Fibroblast of lung (primary cell): ENCODE data around the gene CCDC60. TPM values are rescaled to one million over a fixed set of nuclear protein-coding genes. Genes with fewer than 3 reads are reported as not detected.

Experiments
- DNase-seq, 2 donors: peaks; one replicate each; pipeline versions ENCODE4 v3.0.0 to v3.0.0-alpha.2; 2010; ENCODE audit warnings: low read depth in 2 of 2
- H2AFZ ChIP-seq: 2 replicates; pipeline ENCODE4 v1.5.1; 2012; ENCODE audit warnings: low read length, control low read depth, inconsistent platforms
- H3K27ac ChIP-seq: 2 replicates; pipeline ENCODE4 v1.5.1; 2011; ENCODE audit warnings: low read length, control low read depth; ENCODE audit not compliant: insufficient read depth
- H3K27me3 ChIP-seq: 2 replicates; pipeline ENCODE4 v1.5.1; 2011; ENCODE audit warnings: mild to moderate bottlenecking, low read length; ENCODE audit not compliant: control insufficient read depth, insufficient read depth
- H3K36me3 ChIP-seq: 2 replicates; pipeline ENCODE4 v1.5.1; 2011; ENCODE audit warnings: low read length; ENCODE audit not compliant: control insufficient read depth, insufficient read depth
- H3K4me1 ChIP-seq: 2 replicates; pipeline ENCODE4 v1.5.1; 2011; ENCODE audit warnings: low read length; ENCODE audit not compliant: control insufficient read depth, insufficient read depth; ENCODE audit errors: extremely low read depth
- H3K4me2 ChIP-seq: 2 replicates; pipeline ENCODE4 v1.5.1; 2011; ENCODE audit warnings: low read length, control low read depth; ENCODE audit not compliant: insufficient read depth; ENCODE audit errors: extremely low read depth
- H3K4me3 ChIP-seq, 4 experiments: fragments of 200-600 bp in 1 of 4; sonication (generic) in 1 of 4; replicated peaks in 1 of 4; 2 replicates each; pipeline ENCODE4 v1.5.1; 2011 to 2016; ENCODE audit warnings: low read length in 4 of 4, low read depth in 3 of 4, mild to moderate bottlenecking in 3 of 4, control low read depth in 2 of 4, inconsistent platforms in 1 of 4, mixed read lengths in 1 of 4; ENCODE audit not compliant: insufficient read depth in 1 of 4; ENCODE audit errors: control extremely low read depth in 1 of 4
- H3K79me2 ChIP-seq: 2 replicates; pipeline ENCODE4 v1.5.1; 2012; ENCODE audit warnings: mild to moderate bottlenecking, low read length, inconsistent platforms; ENCODE audit not compliant: control insufficient read depth, insufficient read depth
- H3K9ac ChIP-seq: 2 replicates; pipeline ENCODE4 v1.5.1; 2011; ENCODE audit warnings: mild to moderate bottlenecking, low read length, control low read depth; ENCODE audit not compliant: insufficient read depth
- H3K9me3 ChIP-seq: 2 replicates; pipeline ENCODE4 v1.5.1; 2012; ENCODE audit warnings: low read depth, low read length; ENCODE audit not compliant: control insufficient read depth, insufficient read depth
- H4K20me1 ChIP-seq: 2 replicates; pipeline ENCODE4 v1.5.1; 2011; ENCODE audit warnings: low read length; ENCODE audit not compliant: control insufficient read depth, insufficient read depth; ENCODE audit errors: extremely low read depth
- EZH2 ChIP-seq: IDR thresholded peaks from 2 replicates; pipeline ENCODE4 v1.5.1; 2012; ENCODE audit warnings: low read length, control low read depth, mild to moderate bottlenecking; ENCODE audit errors: missing control alignments
- polyA plus RNA-seq, 2 donors: library from polyadenylated mRNA; depleted of rRNA in 1 of 2; stranded (reverse) in 1 of 2; unstranded in 1 of 2; fragments of >200 nt; gene quantifications; 2 replicates each; pipeline ENCODE4 v1.2.1, GENCODE V29; 2011 to 2012; ENCODE audit warnings: missing spikeins in 1 of 2
- total RNA-seq: library from RNA; depleted of rRNA; stranded (reverse); fragments of >200 nt; gene quantifications from 2 replicates; pipeline ENCODE4 v1.2.1, GENCODE V29; 2014
- TF ChIP-seq, protein P1 (sequence below), 2 donors: IDR thresholded peaks in 1 of 2; conservative IDR thresholded peaks in 1 of 2; 1 replicate in 1 of 2; 2 replicates in 1 of 2; pipeline ENCODE4 v1.5.1; 2011 to 2012; ENCODE audit warnings: low read length in 2 of 2, control low read depth in 1 of 2, inconsistent platforms in 1 of 2, low read depth in 1 of 2, mild to moderate bottlenecking in 1 of 2

CCDC60 gene
- total and polyA plus RNA-seq, 2 donors (not counting 1 experiment from before 2014, with no cell fraction given) = not detected

DNA sequence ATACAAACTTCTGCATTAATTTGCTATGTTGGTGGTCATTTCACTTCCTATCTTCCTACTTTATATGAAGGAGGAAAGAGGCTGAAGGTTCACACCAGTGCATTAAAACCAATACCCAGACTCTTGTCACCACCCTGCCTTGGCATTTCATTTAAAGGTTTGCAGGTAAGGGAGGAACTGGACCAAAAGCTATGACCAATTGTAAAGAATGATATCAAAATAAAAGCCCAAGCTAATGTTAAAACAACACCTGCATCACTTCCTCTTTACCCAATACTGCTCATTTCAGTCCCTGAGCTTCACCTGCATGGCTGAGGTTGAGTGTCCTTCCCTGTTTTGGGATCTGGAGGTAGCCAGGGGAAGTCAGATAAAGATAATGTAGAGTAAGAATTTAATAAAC, 211.8 kb downstream of the CCDC60 start:
- TF ChIP-seq, protein P1, sequence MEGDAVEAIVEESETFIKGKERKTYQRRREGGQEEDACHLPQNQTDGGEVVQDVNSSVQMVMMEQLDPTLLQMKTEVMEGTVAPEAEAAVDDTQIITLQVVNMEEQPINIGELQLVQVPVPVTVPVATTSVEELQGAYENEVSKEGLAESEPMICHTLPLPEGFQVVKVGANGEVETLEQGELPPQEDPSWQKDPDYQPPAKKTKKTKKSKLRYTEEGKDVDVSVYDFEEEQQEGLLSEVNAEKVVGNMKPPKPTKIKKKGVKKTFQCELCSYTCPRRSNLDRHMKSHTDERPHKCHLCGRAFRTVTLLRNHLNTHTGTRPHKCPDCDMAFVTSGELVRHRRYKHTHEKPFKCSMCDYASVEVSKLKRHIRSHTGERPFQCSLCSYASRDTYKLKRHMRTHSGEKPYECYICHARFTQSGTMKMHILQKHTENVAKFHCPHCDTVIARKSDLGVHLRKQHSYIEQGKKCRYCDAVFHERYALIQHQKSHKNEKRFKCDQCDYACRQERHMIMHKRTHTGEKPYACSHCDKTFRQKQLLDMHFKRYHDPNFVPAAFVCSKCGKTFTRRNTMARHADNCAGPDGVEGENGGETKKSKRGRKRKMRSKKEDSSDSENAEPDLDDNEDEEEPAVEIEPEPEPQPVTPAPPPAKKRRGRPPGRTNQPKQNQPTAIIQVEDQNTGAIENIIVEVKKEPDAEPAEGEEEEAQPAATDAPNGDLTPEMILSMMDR (conservative IDR thresholded peaks at IDR 0.05 in 1 of 2, IDR thresholded peaks at IDR 0.05 in 1 of 2; ENCODE audit: low read depth in 1 of 2, low read length in 2 of 2) = no peak
- no peak for TF ChIP-seq EZH2
- no peaks in the 10 kb centered on the region for H3K27me3 ChIP-seq

DNA sequence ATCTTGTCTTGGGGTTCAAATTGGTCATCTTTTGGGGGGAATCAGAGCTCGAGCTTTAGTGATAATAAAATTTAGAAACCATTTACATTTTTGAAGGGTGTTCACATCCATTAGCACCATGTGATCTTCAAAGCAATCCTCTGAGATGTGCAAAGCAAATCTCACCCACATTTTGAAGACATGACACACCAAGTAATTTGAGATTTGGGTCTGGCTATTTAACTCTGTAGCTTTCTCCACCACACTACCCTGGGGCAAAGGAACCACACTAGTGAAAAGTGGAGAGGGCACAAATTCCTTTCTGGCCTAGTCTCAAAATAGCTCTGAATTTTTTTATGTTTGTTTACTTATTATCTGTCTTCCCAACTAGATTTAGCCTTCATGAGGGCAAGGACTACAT, 212.5 kb downstream of the CCDC60 start:
- Histone ChIP-seq H3K4me1 (no peaks in the 10 kb centered on the region), H3K27me3 (no peaks in the 10 kb centered on the region), H2AFZ (no peak overlapping the region), H3K36me3 (no peaks in the 10 kb centered on the region), H3K9ac (no peak overlapping the region), H3K79me2 (no peaks in the 10 kb centered on the region), H4K20me1 (no peaks in the 10 kb centered on the region), H3K4me2 (no peak overlapping the region), H3K27ac (no peak overlapping the region), H3K9me3 (no peaks in the 10 kb centered on the region), H3K4me3 (no peak overlapping the region)
- DNase-seq = no peak
- no peak for TF ChIP-seq EZH2

More for the DNA sequence above, 211.8 kb downstream of the CCDC60 start:
- no peak overlapping the region for H2AFZ ChIP-seq
- H3K9me3 ChIP-seq = no peaks in the 10 kb centered on the region
- no peak overlapping the region for H3K9ac ChIP-seq
- no peak overlapping the region for H3K4me3 ChIP-seq
- no peaks in the 10 kb centered on the region for H3K36me3 ChIP-seq
- no peak overlapping the region for H3K4me2 ChIP-seq
- no peaks in the 10 kb centered on the region for H4K20me1 ChIP-seq
- no peak for DNase-seq
- H3K4me1 ChIP-seq = no peaks in the 10 kb centered on the region
- H3K27ac ChIP-seq = no peak overlapping the region
- no peaks in the 10 kb centered on the region for H3K79me2 ChIP-seq

- no peak for DNase-seq
- Histone ChIP-seq H3K4me3 (no peak overlapping the region), H3K27ac (no peak overlapping the region), H3K4me2 (no peak overlapping the region), H3K36me3 (no peaks in the 10 kb centered on the region), H3K27me3 (no peaks in the 10 kb centered on the region), H4K20me1 (no peaks in the 10 kb centered on the region), H2AFZ (no peak overlapping the region), H3K4me1 (no peaks in the 10 kb centered on the region), H3K9me3 (no peaks in the 10 kb centered on the region), H3K9ac (no peak overlapping the region), H3K79me2 (no peaks in the 10 kb centered on the region)
- no peak for TF ChIP-seq EZH2
- TF ChIP-seq, protein P1 (conservative IDR thresholded peaks at IDR 0.05 in 1 of 2, IDR thresholded peaks at IDR 0.05 in 1 of 2; ENCODE audit: low read depth in 1 of 2, low read length in 2 of 2) = no peak
Observed at GRCh38 chr12:119556854-119557253, 222.3 kb downstream of the CCDC60 start.
